HCT116 (cell line): ENCODE data around the gene ARHGAP19.

Experiments
- ATF3 ChIP-seq: IDR thresholded peaks from 2 replicates; pipeline ENCODE4 v1.6.1; 2012
- CTCF ChIP-seq, 3 experiments: fragments of 200-600 bp in 1 of 3; sonication (generic) in 1 of 3; IDR thresholded peaks in 2 of 3; conservative IDR thresholded peaks in 1 of 3; 2 replicates each; pipeline ENCODE4 v1.5.1; 2012 to 2017; ENCODE audit warnings: low read depth in 2 of 3, low read length in 2 of 3, antibody characterized with exemption in 1 of 3, borderline replicate concordance in 1 of 3, control low read depth in 1 of 3, mild to moderate bottlenecking in 1 of 3, mixed read lengths in 1 of 3, mixed run types in 1 of 3, moderate library complexity in 1 of 3; ENCODE audit not compliant: insufficient read depth in 1 of 3
- MAX ChIP-seq: IDR thresholded peaks from 2 replicates; pipeline ENCODE4 v1.6.1; 2012
- POLR2AphosphoS5 ChIP-seq: IDR thresholded peaks from 2 replicates; pipeline ENCODE4 v1.6.1; 2011; ENCODE audit warnings: mild to moderate bottlenecking, low read depth, low read length, moderate library complexity
- SIN3A ChIP-seq: IDR thresholded peaks from 2 replicates; pipeline ENCODE4 v1.6.1; 2012; ENCODE audit warnings: low read depth
- SP1 ChIP-seq: IDR thresholded peaks from 2 replicates; pipeline ENCODE4 v1.6.1; 2012; ENCODE audit warnings: low read depth

GRCh38 chr10:97178074-97178473 lies 114.4 kb downstream of the ARHGAP19 start:
- TF ChIP-seq ATF3 (no peak), MAX (no peak), POLR2AphosphoS5 (no peak), CTCF (IDR thresholded peaks at IDR 0.05 in 2 of 3, conservative IDR thresholded peaks at IDR 0.05 in 1 of 3; ENCODE audit: borderline replicate concordance in 1 of 3, insufficient read depth in 1 of 3, low read depth in 2 of 3, low read length in 2 of 3) (no peak), SIN3A (no peak), SP1 (no peak)
